Kidney (tissue), 19 donors: ENCODE measurements around the gene USP17L19. TPM values are rescaled to one million over a fixed set of nuclear protein-coding genes. Genes with fewer than 3 reads are reported as not detected.
"Not testable (repeated sequence)": the region's sequence is repeated elsewhere in the genome, so short reads cannot be mapped to it uniquely, and the experiment has no call there.

Experiments used
- DNase-seq, 5 donors: peaks; one replicate each; pipeline ENCODE4 v3.0.0-alpha.2; 2013 to 2020
- FAIRE-seq: peaks from 2 replicates; lab custom pipeline; 2012; peaks lifted over from hg19 to GRCh38; lab: Jason Lieb, UNC
- H3K27ac ChIP-seq, 2 donors: one replicate each; pipeline ENCODE4 v1.7.0; 2013; ENCODE audit warnings: low read depth in 2 of 2, low read length in 2 of 2, inconsistent platforms in 1 of 2
- H3K27me3 ChIP-seq: one replicate; pipeline ENCODE4 v1.7.1; 2013; ENCODE audit warnings: low read length, inconsistent platforms; ENCODE audit not compliant: control insufficient read depth, insufficient read depth
- H3K36me3 ChIP-seq, 3 donors: one replicate each; pipeline versions ENCODE4 v1.7.0 to v1.7.1; 2013; ENCODE audit warnings: low read length in 3 of 3, control low read depth in 1 of 3, inconsistent platforms in 1 of 3; ENCODE audit not compliant: insufficient read depth in 3 of 3, control insufficient read depth in 2 of 3
- H3K4me1 ChIP-seq, 3 donors: one replicate each; pipeline versions ENCODE4 v1.7.0 to v1.7.1; 2013; ENCODE audit warnings: low read length in 3 of 3, inconsistent platforms in 1 of 3, low read depth in 1 of 3; ENCODE audit not compliant: control insufficient read depth in 2 of 3, insufficient read depth in 2 of 3
- H3K4me3 ChIP-seq, 3 donors: one replicate each; pipeline versions ENCODE4 v1.7.0 to v1.8.1; 2013; ENCODE audit warnings: low read length in 3 of 3, control low read depth in 1 of 3, inconsistent platforms in 1 of 3
- H3K9ac ChIP-seq, 3 donors: one replicate each; pipeline versions ENCODE4 v1.7.0 to v1.7.1; 2013; ENCODE audit warnings: low read length in 3 of 3, control low read depth in 1 of 3, inconsistent platforms in 1 of 3
- H3K9me3 ChIP-seq, 3 donors: one replicate each; pipeline versions ENCODE4 v1.7.0 to v1.7.1; 2013; ENCODE audit warnings: low read length in 3 of 3, control low read depth in 1 of 3, inconsistent platforms in 1 of 3; ENCODE audit not compliant: control insufficient read depth in 2 of 3, insufficient read depth in 1 of 3
- intact Hi-C: fragments of 100-400 bp; cut with DNase I; formaldehyde crosslinking; loops from one replicate; pipeline ENCODE4 v1.11.1; 2022
- long read RNA-seq, 10 donors: library from polyadenylated mRNA in 1 of 10; unstranded in 1 of 10; transcript quantifications; one replicate each; pipeline ENCODE4 v2.0.0 and lab custom pipeline, GENCODE V29; 2021 to 2026
- polyA plus RNA-seq: library from polyadenylated mRNA; stranded (reverse); fragments of 350-450 nt; fragmentation: Illumina TruSeq; extraction: RNeasy Lipid Tissue Mini Kit (QIAGEN cat#74804); gene quantifications from one replicate; pipeline ENCODE4 v1.2.3, GENCODE V29; 2014; ENCODE audit warnings: low read depth, low replicate concordance; ENCODE audit not compliant: insufficient read depth
- total RNA-seq: library from RNA; stranded (reverse); fragmentation: NEBNext Ultra II Directional; extraction: Animal tissue kit (Norgen Biotek cat#: 25700); gene quantifications from one replicate; pipeline ENCODE4 v1.2.1, GENCODE V29; 2021
- donor health status: control.
- donor health status: control.
- donor health status: DM: yes; HTN: yes; CAD: no.
- donor health status: Normal renal cell carcinoma (clear cell type).

USP17L19 gene, protein sequence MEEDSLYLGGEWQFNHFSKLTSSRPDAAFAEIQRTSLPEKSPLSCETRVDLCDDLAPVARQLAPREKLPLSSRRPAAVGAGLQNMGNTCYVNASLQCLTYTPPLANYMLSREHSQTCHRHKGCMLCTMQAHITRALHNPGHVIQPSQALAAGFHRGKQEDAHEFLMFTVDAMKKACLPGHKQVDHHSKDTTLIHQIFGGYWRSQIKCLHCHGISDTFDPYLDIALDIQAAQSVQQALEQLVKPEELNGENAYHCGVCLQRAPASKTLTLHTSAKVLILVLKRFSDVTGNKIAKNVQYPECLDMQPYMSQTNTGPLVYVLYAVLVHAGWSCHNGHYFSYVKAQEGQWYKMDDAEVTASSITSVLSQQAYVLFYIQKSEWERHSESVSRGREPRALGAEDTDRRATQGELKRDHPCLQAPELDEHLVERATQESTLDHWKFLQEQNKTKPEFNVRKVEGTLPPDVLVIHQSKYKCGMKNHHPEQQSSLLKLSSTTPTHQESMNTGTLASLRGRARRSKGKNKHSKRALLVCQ
- total RNA-seq (not detected), polyA plus RNA-seq (not detected)
- long read RNA-seq, donor 1 = 0 reads
- long read RNA-seq, donor 2 = 0 reads
- long read RNA-seq, donor 3 = 0 reads
- long read RNA-seq, donor 4 = 0 reads
- long read RNA-seq, donor 5 = 0 reads
- long read RNA-seq, donor 6 = 0 reads
- long read RNA-seq, donor 7 = 0 reads
- long read RNA-seq, donor 8 = 0 reads
- long read RNA-seq, donor 9 = 0 reads
- long read RNA-seq, donor 10 = 0 reads

- intact Hi-C loops, H3K4me3 ChIP-seq, H3K36me3 ChIP-seq, H3K9me3 ChIP-seq, H3K27ac ChIP-seq, H3K27me3 ChIP-seq, H3K9ac ChIP-seq, FAIRE-seq, DNase-seq, H3K4me1 ChIP-seq: not testable (repeated sequence)
Observed at GRCh38 chr4:9253078-9253477, at the start of gene USP17L19. TSS of gene USP17L19 (plus strand) at chr4:9253378. CDS start at chr4:9253378, 0 bp downstream.

GRCh38 chr4:9210357-9210756 lies 42.8 kb upstream of the USP17L19 start, which contains the start of gene USP17L10:
TSS of gene USP17L10 (plus strand) at chr4:9210657. CDS start at chr4:9210657, 0 bp downstream.
- H3K27me3 ChIP-seq, FAIRE-seq, H3K27ac ChIP-seq, intact Hi-C loops, H3K9ac ChIP-seq, H3K36me3 ChIP-seq, H3K4me1 ChIP-seq, H3K9me3 ChIP-seq, DNase-seq, H3K4me3 ChIP-seq: not testable (repeated sequence)

DNA sequence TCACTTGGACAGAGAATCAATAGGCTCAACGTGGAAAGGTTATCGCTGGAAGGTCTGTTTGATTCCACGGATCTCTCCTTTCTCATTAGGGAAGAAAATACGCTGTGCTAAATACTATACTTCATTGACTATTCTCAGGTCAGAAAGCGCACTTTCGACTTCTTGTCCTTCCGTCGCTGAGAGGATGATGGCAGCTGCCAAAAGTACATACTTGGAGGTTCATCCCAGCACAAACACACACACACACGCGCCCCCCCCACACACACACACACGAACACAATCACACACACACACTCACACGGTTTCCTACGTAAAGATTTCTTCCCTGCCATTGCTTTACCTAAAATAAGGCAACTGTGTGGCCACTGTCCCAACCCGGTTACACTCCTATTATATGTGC lies 38.5 kb upstream of the USP17L19 start:
- H3K4me1 ChIP-seq, H3K9me3 ChIP-seq, H3K36me3 ChIP-seq, intact Hi-C loops, H3K27me3 ChIP-seq, H3K27ac ChIP-seq, FAIRE-seq, H3K9ac ChIP-seq, H3K4me3 ChIP-seq: not testable (repeated sequence)
- DNase-seq = peak in 1 of 5 donors; percentile 18

DNA sequence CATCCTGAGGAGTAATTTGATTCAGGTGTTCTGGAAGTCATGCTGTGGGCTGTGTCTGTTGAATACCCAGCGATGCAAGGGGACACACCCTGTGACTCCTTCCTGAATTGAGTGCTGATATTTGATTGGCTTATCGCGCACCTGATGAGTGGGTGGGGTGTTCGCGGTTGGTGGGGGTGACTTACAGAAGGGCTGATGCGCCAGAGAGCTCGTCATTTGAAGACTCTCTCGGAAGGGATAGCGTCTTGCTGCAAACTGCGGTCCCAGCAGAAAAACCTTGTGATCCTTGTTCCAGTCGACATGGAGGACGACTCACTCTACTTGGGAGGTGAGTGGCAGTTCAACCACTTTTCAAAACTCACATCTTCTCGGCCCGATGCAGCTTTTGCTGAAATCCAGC lies 38.1 kb upstream of the USP17L19 start, which contains the start of gene USP17L11:
TSS of gene USP17L11 (plus strand) at position 301 of the 400 bp plus-strand sequence. CDS start at position 301, 0 bp downstream.
- FAIRE-seq, H3K27ac ChIP-seq, H3K4me1 ChIP-seq, H3K27me3 ChIP-seq, intact Hi-C loops, H3K36me3 ChIP-seq, H3K9ac ChIP-seq, DNase-seq, H3K4me3 ChIP-seq, H3K9me3 ChIP-seq: not testable (repeated sequence)

GRCh38 chr4:9219852-9220251 lies 33.3 kb upstream of the USP17L19 start, which contains the start of gene USP17L12:
TSS of gene USP17L12 (plus strand) at chr4:9220152. CDS start at chr4:9220152, 0 bp downstream.
- H3K9ac ChIP-seq, H3K9me3 ChIP-seq, FAIRE-seq, H3K27ac ChIP-seq, H3K36me3 ChIP-seq, DNase-seq, H3K4me1 ChIP-seq, intact Hi-C loops, H3K4me3 ChIP-seq, H3K27me3 ChIP-seq: not testable (repeated sequence)

GRCh38 chr4:9224596-9224995 lies 28.6 kb upstream of the USP17L19 start, which contains the start of gene USP17L13:
TSS of gene USP17L13 (plus strand) at chr4:9224896. CDS start at chr4:9224896, 0 bp downstream.
- H3K9ac ChIP-seq, H3K9me3 ChIP-seq, H3K4me1 ChIP-seq, H3K4me3 ChIP-seq, H3K27ac ChIP-seq, H3K27me3 ChIP-seq, H3K36me3 ChIP-seq, DNase-seq, intact Hi-C loops, FAIRE-seq: not testable (repeated sequence)

- H3K9ac ChIP-seq, intact Hi-C loops, H3K36me3 ChIP-seq, H3K27me3 ChIP-seq, H3K9me3 ChIP-seq, H3K27ac ChIP-seq, H3K4me1 ChIP-seq, H3K4me3 ChIP-seq, DNase-seq, FAIRE-seq: not testable (repeated sequence)
Observed at GRCh38 chr4:9230249-9230648, 22.9 kb upstream of the USP17L19 start.

DNA sequence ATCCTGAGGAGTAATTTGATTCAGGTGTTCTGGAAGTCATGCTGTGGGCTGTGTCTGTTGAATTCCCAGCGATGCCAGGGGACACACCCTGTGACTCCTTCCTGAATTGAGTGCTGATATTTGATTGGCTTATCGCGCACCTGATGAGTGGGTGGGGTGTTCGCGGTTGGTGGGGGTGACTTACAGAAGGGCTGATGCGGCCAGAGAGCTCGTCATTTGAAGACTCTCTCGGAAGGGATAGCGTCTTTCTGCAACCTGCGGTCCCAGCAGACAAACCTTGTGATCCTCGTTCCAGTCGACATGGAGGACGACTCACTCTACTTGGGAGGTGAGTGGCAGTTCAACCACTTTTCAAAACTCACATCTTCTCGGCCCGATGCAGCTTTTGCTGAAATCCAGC lies 19.1 kb upstream of the USP17L19 start, which contains the start of gene USP17L15:
TSS of gene USP17L15 (plus strand) at position 301 of the 400 bp plus-strand sequence. CDS start at position 301, 0 bp downstream.
- DNase-seq, H3K9me3 ChIP-seq, H3K4me3 ChIP-seq, intact Hi-C loops, H3K36me3 ChIP-seq, H3K4me1 ChIP-seq, FAIRE-seq, H3K9ac ChIP-seq, H3K27ac ChIP-seq, H3K27me3 ChIP-seq: not testable (repeated sequence)
